Endothelial cell of umbilical vein (primary cell): Measurements from ENCODE around the gene DNAH11. TPM values are rescaled to one million over a fixed set of nuclear protein-coding genes. Genes with fewer than 3 reads are reported as not detected.
A peak's percentile ranks its signal among the peaks of the same experiment; 100 is the strongest.

Source experiments
- BruUV-seq: library from RNA; stranded (reverse); fragments of 400-500 nt; replicated peaks from 2 replicates; lab custom pipeline; 2021; lab: Mats Ljungman, UMichigan
- CTCF ChIA-PET: fragments of 300-600, 350-600 bp; sonication (Branson Sonifier 250); formaldehyde crosslinking; loops from one replicate; lab custom pipeline; 2021; ENCODE audit warnings: antibody characterized with exemption, inconsistent platforms; lab: Charles Lee
- POLR2A ChIA-PET: fragments of 300-600, 350-600 bp; sonication (Branson Sonifier 250); formaldehyde crosslinking; loops from one replicate; lab custom pipeline; 2021; ENCODE audit warnings: antibody characterized with exemption, inconsistent platforms; lab: Charles Lee
- DNase-seq: peaks from one replicate; pipeline ENCODE4 v3.0.0-alpha.2; 2011; ENCODE audit warnings: low read depth, low spot score
- FAIRE-seq: peaks from 2 replicates; lab custom pipeline; 2011; peaks lifted over from hg19 to GRCh38; lab: Jason Lieb, UNC
- H2AFZ ChIP-seq: 2 replicates; pipeline ENCODE4 v1.6.0; 2012; ENCODE audit warnings: low read depth, low read length, control low read depth, inconsistent platforms
- H3K27ac ChIP-seq: 2 replicates; pipeline ENCODE4 v1.5.1; 2011; ENCODE audit warnings: low read depth, mild to moderate bottlenecking, control low read depth, low read length, moderate library complexity; ENCODE audit not compliant: insufficient read depth
- H3K27me3 ChIP-seq, 2 experiments: 2 replicates each; pipeline versions ENCODE4 v1.6.0 to v1.6.1; 2011; ENCODE audit warnings: low read length in 2 of 2, mixed read lengths in 1 of 2; ENCODE audit not compliant: control insufficient read depth in 2 of 2, insufficient read depth in 2 of 2
- H3K36me3 ChIP-seq, 2 experiments: 2 replicates in 1 of 2; 3 replicates in 1 of 2; pipeline ENCODE4 v1.5.1; 2011; ENCODE audit warnings: low read length in 2 of 2, mild to moderate bottlenecking in 1 of 2, moderate library complexity in 1 of 2; ENCODE audit not compliant: control insufficient read depth in 2 of 2, insufficient read depth in 2 of 2; ENCODE audit errors: extremely low read depth in 1 of 2
- H3K4me1 ChIP-seq: 3 replicates; pipeline ENCODE4 v1.5.1; 2011; ENCODE audit warnings: mild to moderate bottlenecking, low read length; ENCODE audit not compliant: control insufficient read depth, insufficient read depth; ENCODE audit errors: extremely low read depth
- H3K4me2 ChIP-seq: 2 replicates; pipeline ENCODE4 v1.6.1; 2011; ENCODE audit warnings: low read length, control low read depth, mixed read lengths; ENCODE audit not compliant: insufficient read depth
- H3K4me3 ChIP-seq, 3 experiments: fragments of 200-600 bp in 1 of 3; sonication (generic), shearing (Covaris generic) in 1 of 3; replicated peaks in 1 of 3; 2 replicates each; pipeline ENCODE4 v1.5.1; 2011 to 2016; ENCODE audit warnings: control low read depth in 3 of 3, low read length in 3 of 3, mild to moderate bottlenecking in 2 of 3, inconsistent platforms in 1 of 3, low read depth in 1 of 3, moderate library complexity in 1 of 3; ENCODE audit not compliant: insufficient read depth in 1 of 3
- H3K79me2 ChIP-seq: 2 replicates; pipeline ENCODE4 v1.6.0; 2012; ENCODE audit warnings: low read length, inconsistent platforms; ENCODE audit not compliant: control insufficient read depth, insufficient read depth
- H3K9ac ChIP-seq: replicated peaks from 2 replicates; pipeline ENCODE3; 2011; ENCODE audit warnings: low read length, control low read depth; ENCODE audit not compliant: insufficient read depth; ENCODE audit errors: extremely low read depth
- H3K9me1 ChIP-seq: replicated peaks from 3 replicates; pipeline ENCODE4 v1.6.0; 2011; ENCODE audit warnings: mild to moderate bottlenecking, low read length; ENCODE audit not compliant: control insufficient read depth, insufficient read depth; ENCODE audit errors: extremely low read depth
- H3K9me3 ChIP-seq: replicated peaks from 2 replicates; pipeline ENCODE4 v1.5.1; 2012; ENCODE audit warnings: low read length, inconsistent platforms; ENCODE audit not compliant: control insufficient read depth, insufficient read depth
- H4K20me1 ChIP-seq: replicated peaks from 2 replicates; pipeline ENCODE3; 2011; ENCODE audit warnings: mild to moderate bottlenecking, low read length; ENCODE audit not compliant: control insufficient read depth, insufficient read depth; ENCODE audit errors: extremely low read depth
- FOS ChIP-seq: IDR thresholded peaks from 2 replicates; pipeline ENCODE4 v1.6.1; 2011; ENCODE audit warnings: mild to moderate bottlenecking, low read length, moderate library complexity, borderline replicate concordance; ENCODE audit not compliant: insufficient read depth
- GATA2 ChIP-seq: IDR thresholded peaks from 2 replicates; pipeline ENCODE4 v1.7.0; 2011; ENCODE audit warnings: low read depth, mild to moderate bottlenecking, moderate library complexity, mixed read lengths, low read length; ENCODE audit not compliant: insufficient read length, insufficient read depth
- JUN ChIP-seq: IDR thresholded peaks from 2 replicates; pipeline ENCODE4 v1.6.1; 2011; ENCODE audit warnings: borderline replicate concordance, low read depth; ENCODE audit not compliant: insufficient read length, insufficient read depth
- MYC ChIP-seq: IDR thresholded peaks from one replicate; pipeline ENCODE4 v1.6.1; 2011; ENCODE audit warnings: mild to moderate bottlenecking, low read depth, low read length
- POLR2A ChIP-seq: IDR thresholded peaks from 2 replicates; pipeline ENCODE4 v1.6.1; 2012; ENCODE audit warnings: low read depth, mild to moderate bottlenecking, control low read depth, low read length
- POLR2AphosphoS5 ChIP-seq: IDR thresholded peaks from 2 replicates; pipeline ENCODE4 v1.6.1; 2012; ENCODE audit warnings: low read depth, mild to moderate bottlenecking, control low read depth, low read length, moderate library complexity; ENCODE audit not compliant: insufficient read depth
- dilution Hi-C: fragments of 300-500 bp; cut with MboI; formaldehyde crosslinking; loops from one replicate; pipeline ENCODE4 v1.15.0; 2019; ENCODE audit warnings: low sequenced_read_pairs; ENCODE audit not compliant: extremely low pct_ligation_motif_present
- intact Hi-C: fragments of 100-400 bp; cut with micrococcal nuclease; formaldehyde crosslinking; loops from one replicate; pipeline ENCODE4 v1.10.0; 2022
- polyA plus RNA-seq, 4 experiments: library from polyadenylated mRNA; depleted of rRNA in 3 of 4; stranded (reverse) in 3 of 4; unstranded in 1 of 4; fragments of >200 nt; gene quantifications; 2 replicates each; pipeline versions ENCODE4 v1.2.1 to v1.2.3, GENCODE V29; 2011 to 2012; ENCODE audit warnings: missing spikeins in 1 of 4
- total RNA-seq: library from RNA; stranded (reverse); gene quantifications from 2 replicates; pipeline ENCODE4 v1.2.3, GENCODE V29; 2021
- TF ChIP-seq, protein P1 (sequence below), 2 donors: IDR thresholded peaks; 1 replicate in 1 of 2; 2 replicates in 1 of 2; pipeline ENCODE4 v1.5.1; 2011; ENCODE audit warnings: low read length in 2 of 2, mild to moderate bottlenecking in 2 of 2, moderate library complexity in 2 of 2, control low read depth in 1 of 2, inconsistent platforms in 1 of 2, low read depth in 1 of 2; ENCODE audit not compliant: insufficient read depth in 1 of 2; ENCODE audit errors: extremely low read depth in 1 of 2
- TF ChIP-seq, protein P2 (sequence below): IDR thresholded peaks from 2 replicates; pipeline ENCODE4 v1.6.1; 2011; ENCODE audit not compliant: insufficient read depth, insufficient read length

The DNAH11 gene
- total and polyA plus RNA-seq, 2 donors (not counting 3 experiments of a cell fraction or from before 2014, with no cell fraction given) = 0.69 to 0.91 TPM

DNA sequence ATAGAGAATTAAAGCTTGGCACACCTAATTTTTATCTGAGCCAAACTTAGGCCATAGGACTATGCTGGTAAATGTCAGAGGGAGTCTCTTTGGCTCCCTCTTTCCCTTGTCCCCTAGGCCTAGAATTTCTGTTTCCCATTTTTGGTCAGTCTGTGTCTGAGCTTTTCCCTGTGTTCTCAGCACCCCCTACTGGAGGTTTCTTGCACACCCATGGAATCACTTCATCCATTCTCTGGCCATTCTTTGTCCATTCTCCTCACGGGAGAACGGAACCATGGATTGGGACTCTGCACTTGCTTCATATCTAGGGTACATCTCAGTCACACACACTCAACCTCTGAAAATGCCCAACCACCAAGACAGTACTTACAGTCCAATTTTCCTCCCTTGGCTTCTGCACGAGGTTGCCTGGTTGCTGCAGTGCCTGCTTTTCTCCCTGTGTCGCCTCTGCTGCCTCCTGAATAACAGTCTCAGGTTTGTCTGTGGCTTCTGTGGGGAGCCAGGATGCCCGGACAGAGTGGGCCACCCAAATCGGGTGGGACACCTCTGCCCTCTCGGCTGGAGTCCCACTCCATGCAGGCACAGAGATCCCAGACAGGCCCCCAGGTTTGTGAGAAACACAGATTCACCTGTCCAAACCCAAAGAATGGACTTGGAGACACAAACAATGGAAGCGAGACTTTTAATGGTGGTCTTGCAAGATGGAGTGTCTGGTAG lies 35.1 kb upstream of the DNAH11 start:
- Histone ChIP-seq H3K27me3 (no peaks in the 10 kb centered on the region), H3K9me3 (no peaks in the 10 kb centered on the region), H3K36me3 (no peaks in the 10 kb centered on the region), H3K27ac (no peak overlapping the region), H3K79me2 (no peaks in the 10 kb centered on the region), H3K4me3 (no peak overlapping the region), H3K4me2 (no peak overlapping the region), H3K4me1 (no peaks in the 10 kb centered on the region), H2AFZ (no peak overlapping the region), H3K9me1 (no peaks in the 10 kb centered on the region), H3K9ac (no peak overlapping the region), H4K20me1 (no peaks in the 10 kb centered on the region)
- intact Hi-C loops = loop anchor here (1.0 to 2.0 kb wide), 8 partner anchors 80 to 729 kb away; no protein-coding TSS in a partner anchor
- dilution Hi-C loops = no loop called here
- ChIA-PET CTCF (interaction anchor here (0.6 to 2.5 kb wide), 19 partner anchors 9 to 1759 kb away, joined by 3 to 42 read pairs (median 4); no protein-coding TSS in a partner anchor), POLR2A (no interaction called here)
- TF ChIP-seq, protein P1, sequence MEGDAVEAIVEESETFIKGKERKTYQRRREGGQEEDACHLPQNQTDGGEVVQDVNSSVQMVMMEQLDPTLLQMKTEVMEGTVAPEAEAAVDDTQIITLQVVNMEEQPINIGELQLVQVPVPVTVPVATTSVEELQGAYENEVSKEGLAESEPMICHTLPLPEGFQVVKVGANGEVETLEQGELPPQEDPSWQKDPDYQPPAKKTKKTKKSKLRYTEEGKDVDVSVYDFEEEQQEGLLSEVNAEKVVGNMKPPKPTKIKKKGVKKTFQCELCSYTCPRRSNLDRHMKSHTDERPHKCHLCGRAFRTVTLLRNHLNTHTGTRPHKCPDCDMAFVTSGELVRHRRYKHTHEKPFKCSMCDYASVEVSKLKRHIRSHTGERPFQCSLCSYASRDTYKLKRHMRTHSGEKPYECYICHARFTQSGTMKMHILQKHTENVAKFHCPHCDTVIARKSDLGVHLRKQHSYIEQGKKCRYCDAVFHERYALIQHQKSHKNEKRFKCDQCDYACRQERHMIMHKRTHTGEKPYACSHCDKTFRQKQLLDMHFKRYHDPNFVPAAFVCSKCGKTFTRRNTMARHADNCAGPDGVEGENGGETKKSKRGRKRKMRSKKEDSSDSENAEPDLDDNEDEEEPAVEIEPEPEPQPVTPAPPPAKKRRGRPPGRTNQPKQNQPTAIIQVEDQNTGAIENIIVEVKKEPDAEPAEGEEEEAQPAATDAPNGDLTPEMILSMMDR (IDR thresholded peaks at IDR 0.05; ENCODE audit: extremely low read depth in 1 of 2, insufficient read depth in 1 of 2, low read depth in 1 of 2, low read length in 2 of 2) = peak; percentile 76
- no peak for TF ChIP-seq POLR2AphosphoS5
- no peak for TF ChIP-seq FOS
- no TSS peak for BruUV-seq
- peak; percentile 52 for DNase-seq
- peak; percentile 74 for FAIRE-seq

DNA sequence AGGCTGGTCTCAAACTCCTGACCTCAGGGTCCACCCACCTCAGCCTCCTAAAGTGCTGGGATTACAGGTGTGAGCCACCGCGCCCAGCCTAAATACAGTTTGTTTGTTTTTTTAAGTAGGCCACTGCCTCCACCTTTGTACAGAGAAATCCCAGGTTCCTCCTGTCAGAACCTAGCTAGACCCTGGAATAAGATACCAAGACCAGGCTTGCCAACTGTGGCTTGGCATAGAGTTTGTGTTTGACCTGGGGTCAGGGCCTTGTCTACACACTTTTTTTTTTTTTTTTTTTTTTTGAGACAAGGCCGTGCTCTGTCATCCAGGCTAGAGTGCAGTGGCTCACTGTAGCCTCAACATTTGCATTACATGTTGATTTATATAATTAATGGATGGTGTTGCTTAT lies 34.3 kb upstream of the DNAH11 start:
- H3K27me3 ChIP-seq = no peaks in the 10 kb centered on the region
- H3K9me3 ChIP-seq = no peaks in the 10 kb centered on the region
- no peaks in the 10 kb centered on the region for H3K4me1 ChIP-seq
- no peaks in the 10 kb centered on the region for H3K9me1 ChIP-seq
- no peak overlapping the region for H2AFZ ChIP-seq
- H3K4me3 ChIP-seq = no peak overlapping the region
- H4K20me1 ChIP-seq = no peaks in the 10 kb centered on the region
- dilution Hi-C loops (no loop called here), intact Hi-C loops (no loop called here)
- ChIA-PET CTCF (interaction anchor here (1.2 to 2.5 kb wide), 4 partner anchors 175 to 254 kb away, joined by 3 to 29 read pairs (median 6); no protein-coding TSS in a partner anchor), POLR2A (no interaction called here)
- no peak for TF ChIP-seq POLR2A
- no peak for TF ChIP-seq JUN
- no peak for TF ChIP-seq FOS
- TF ChIP-seq MYC = no peak
- TF ChIP-seq, protein P1 (IDR thresholded peaks at IDR 0.05; ENCODE audit: extremely low read depth in 1 of 2, insufficient read depth in 1 of 2, low read depth in 1 of 2, low read length in 2 of 2) = no peak
- TF ChIP-seq, protein P2, sequence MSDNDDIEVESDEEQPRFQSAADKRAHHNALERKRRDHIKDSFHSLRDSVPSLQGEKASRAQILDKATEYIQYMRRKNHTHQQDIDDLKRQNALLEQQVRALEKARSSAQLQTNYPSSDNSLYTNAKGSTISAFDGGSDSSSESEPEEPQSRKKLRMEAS = no peak
- TF ChIP-seq POLR2AphosphoS5 = no peak
- no peak for TF ChIP-seq GATA2
- FAIRE-seq (no peak), DNase-seq (no peak)
- no peaks in the 10 kb centered on the region for H3K79me2 ChIP-seq
- no peak overlapping the region for H3K4me2 ChIP-seq
- H3K36me3 ChIP-seq = no peaks in the 10 kb centered on the region
- H3K27ac ChIP-seq = no peak overlapping the region
- H3K9ac ChIP-seq = no peak overlapping the region
- no TSS peak for BruUV-seq
